Breast epithelium (tissue), 4 donors: ENCODE results near the gene RHBDF1. TPM values are rescaled to one million over a fixed set of nuclear protein-coding genes. Genes with fewer than 3 reads are reported as not detected.

Experiments used
- DNase-seq, 2 donors: peaks; one replicate each; pipeline ENCODE4 v3.0.0-alpha.2; 2019; ENCODE audit warnings: low spot score in 2 of 2
- H3K27ac ChIP-seq, 2 donors: fragments of 200-600 bp; sonication (generic) in 1 of 2; one replicate each; pipeline ENCODE4 v1.5.1; 2016 to 2019; ENCODE audit warnings: mild to moderate bottlenecking in 1 of 2
- H3K27me3 ChIP-seq, 2 donors: fragments of 200-600 bp; sonication (generic) in 1 of 2; one replicate each; pipeline versions ENCODE4 v1.5.1 to v1.6.0; 2017 to 2019; ENCODE audit warnings: control low read depth in 1 of 2, mild to moderate bottlenecking in 1 of 2
- H3K36me3 ChIP-seq: fragments of 200-600 bp; one replicate; pipeline ENCODE4 v1.5.1; 2019
- H3K4me1 ChIP-seq, 2 donors: fragments of 200-600 bp; sonication (generic); one replicate each; pipeline ENCODE4 v1.5.1; 2016 to 2019; ENCODE audit warnings: control low read depth in 1 of 2
- H3K4me3 ChIP-seq, 3 donors: fragments of 200-600 bp; sonication (generic); 1 replicate in 2 of 3; 2 replicates in 1 of 3; pipeline ENCODE4 v1.5.1; 2016 to 2019; ENCODE audit warnings: mild to moderate bottlenecking in 3 of 3, moderate library complexity in 2 of 3
- H3K9me3 ChIP-seq, 2 donors: fragments of 200-600 bp; sonication (generic) in 1 of 2; one replicate each; pipeline ENCODE4 v1.5.1; 2016 to 2019; ENCODE audit warnings: control low read depth in 1 of 2
- POLR2A ChIP-seq: fragments of 450-650 bp; IDR thresholded peaks from one replicate; pipeline ENCODE4 v1.6.1; 2016; ENCODE audit warnings: antibody characterized with exemption, mild to moderate bottlenecking, moderate library complexity
- POLR2AphosphoS5 ChIP-seq, 3 donors: sonication (generic); formaldehyde crosslinking; IDR thresholded peaks; one replicate each; pipeline ENCODE4 v1.6.1; 2017; ENCODE audit warnings: antibody characterized with exemption in 3 of 3
- intact Hi-C: fragments of 100-400 bp; cut with DNase I; formaldehyde crosslinking; loops from one replicate; pipeline ENCODE4 v1.15.1; 2023; ENCODE audit warnings: low total_unique reads
- total RNA-seq, 3 donors: library from RNA; depleted of rRNA; stranded (reverse); fragments of >200 nt; gene quantifications; one replicate each; pipeline ENCODE4 v1.1.0, GENCODE V29; 2016
- TF ChIP-seq, protein P1 (sequence below), 3 donors: fragments of 450-650 bp; IDR thresholded peaks; one replicate each; pipeline ENCODE4 v1.5.1; 2016 to 2017; ENCODE audit warnings: antibody characterized with exemption in 3 of 3, mild to moderate bottlenecking in 3 of 3, moderate library complexity in 3 of 3

Gene RHBDF1
- total RNA-seq, 3 donors from 2014 or later = 29.0 to 43.3 (median 42.6) TPM

DNA sequence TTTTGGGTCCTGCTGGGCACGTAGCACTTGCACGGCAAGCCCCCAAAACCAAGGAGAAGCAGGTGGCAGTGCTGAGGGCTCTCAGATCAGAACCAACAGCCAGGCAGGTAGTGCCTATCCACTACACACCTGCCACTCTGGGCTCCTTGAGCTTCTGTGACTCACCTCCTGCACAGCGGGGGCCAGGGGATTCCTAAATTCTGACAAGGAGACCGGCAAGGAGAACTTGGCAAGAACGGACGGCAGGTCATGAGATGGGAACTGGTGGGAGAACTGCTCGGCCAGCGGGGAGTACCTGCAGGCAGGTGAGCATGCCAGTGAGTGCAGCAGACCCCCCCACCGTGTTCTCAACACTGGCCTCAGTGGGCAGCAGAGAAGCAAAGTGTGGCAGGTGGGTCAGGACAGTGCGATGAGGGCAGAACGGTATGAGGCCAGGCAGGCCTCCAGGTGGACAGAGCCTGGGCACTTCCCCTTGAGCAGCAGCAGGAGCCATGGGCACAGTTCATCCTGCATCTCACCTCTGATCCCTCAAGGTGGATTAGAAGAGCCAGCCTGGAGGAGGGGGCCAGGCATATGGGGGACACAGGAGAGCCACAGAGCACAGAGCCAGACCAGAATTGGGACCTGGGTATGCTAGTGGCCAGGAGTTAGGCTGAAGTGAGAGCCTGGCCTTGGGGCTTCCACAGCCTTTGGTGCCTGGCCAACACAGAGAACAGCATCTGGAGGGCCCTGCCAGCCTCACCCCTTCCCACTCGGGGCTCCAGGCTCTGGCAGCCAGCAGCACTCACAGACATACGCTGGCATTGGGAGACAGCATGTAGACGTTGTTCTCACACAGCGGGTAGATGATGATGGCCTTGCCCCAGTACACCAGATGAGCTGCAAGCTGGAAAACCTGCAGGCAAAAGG lies 20.3 kb upstream of the RHBDF1 start:
- H3K27ac ChIP-seq = no peak overlapping the region
- TF ChIP-seq POLR2A = no peak
- TF ChIP-seq, protein P1, sequence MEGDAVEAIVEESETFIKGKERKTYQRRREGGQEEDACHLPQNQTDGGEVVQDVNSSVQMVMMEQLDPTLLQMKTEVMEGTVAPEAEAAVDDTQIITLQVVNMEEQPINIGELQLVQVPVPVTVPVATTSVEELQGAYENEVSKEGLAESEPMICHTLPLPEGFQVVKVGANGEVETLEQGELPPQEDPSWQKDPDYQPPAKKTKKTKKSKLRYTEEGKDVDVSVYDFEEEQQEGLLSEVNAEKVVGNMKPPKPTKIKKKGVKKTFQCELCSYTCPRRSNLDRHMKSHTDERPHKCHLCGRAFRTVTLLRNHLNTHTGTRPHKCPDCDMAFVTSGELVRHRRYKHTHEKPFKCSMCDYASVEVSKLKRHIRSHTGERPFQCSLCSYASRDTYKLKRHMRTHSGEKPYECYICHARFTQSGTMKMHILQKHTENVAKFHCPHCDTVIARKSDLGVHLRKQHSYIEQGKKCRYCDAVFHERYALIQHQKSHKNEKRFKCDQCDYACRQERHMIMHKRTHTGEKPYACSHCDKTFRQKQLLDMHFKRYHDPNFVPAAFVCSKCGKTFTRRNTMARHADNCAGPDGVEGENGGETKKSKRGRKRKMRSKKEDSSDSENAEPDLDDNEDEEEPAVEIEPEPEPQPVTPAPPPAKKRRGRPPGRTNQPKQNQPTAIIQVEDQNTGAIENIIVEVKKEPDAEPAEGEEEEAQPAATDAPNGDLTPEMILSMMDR (IDR thresholded peaks at IDR 0.05) = no peak
- TF ChIP-seq POLR2AphosphoS5 (IDR thresholded peaks at IDR 0.05) = no peak
- H3K4me3 ChIP-seq = no peak overlapping the region
- DNase-seq = no peak
- H3K9me3 ChIP-seq = no peaks in the 10 kb centered on the region
- H3K27me3 ChIP-seq = no peaks in the 10 kb centered on the region
- H3K36me3 ChIP-seq = no peaks in the 10 kb centered on the region
- intact Hi-C loops = no loop called here
- no peaks in the 10 kb centered on the region for H3K4me1 ChIP-seq

DNA sequence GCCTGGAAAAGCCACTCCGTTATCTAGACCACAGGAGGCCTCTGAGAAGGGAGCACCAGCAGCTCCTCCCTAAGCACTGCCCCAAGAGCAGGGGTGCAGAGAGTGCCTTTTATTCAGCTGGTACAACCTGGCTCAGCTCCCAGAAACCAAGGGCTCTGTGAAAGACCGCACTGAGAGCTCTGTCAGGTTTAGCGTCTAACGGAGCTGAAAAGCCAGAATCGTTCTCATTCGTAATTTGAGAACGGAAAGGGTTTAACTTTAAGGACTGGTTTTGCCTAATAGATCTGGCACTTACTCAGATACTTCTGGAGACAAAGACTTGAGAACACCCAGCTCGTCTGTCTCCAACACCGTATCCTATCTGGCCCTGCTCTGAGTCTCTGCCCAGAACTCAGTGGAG lies 19.1 kb upstream of the RHBDF1 start:
- Histone ChIP-seq H3K4me3 (no peak overlapping the region), H3K36me3 (no peaks in the 10 kb centered on the region), H3K27ac (no peak overlapping the region), H3K27me3 (no peaks in the 10 kb centered on the region), H3K9me3 (no peaks in the 10 kb centered on the region), H3K4me1 (no peaks in the 10 kb centered on the region)
- TF ChIP-seq POLR2AphosphoS5 (IDR thresholded peaks at IDR 0.05) = no peak
- TF ChIP-seq, protein P1 (IDR thresholded peaks at IDR 0.05) = no peak
- TF ChIP-seq POLR2A = no peak
- no peak for DNase-seq
- intact Hi-C loops = no loop called here

DNA sequence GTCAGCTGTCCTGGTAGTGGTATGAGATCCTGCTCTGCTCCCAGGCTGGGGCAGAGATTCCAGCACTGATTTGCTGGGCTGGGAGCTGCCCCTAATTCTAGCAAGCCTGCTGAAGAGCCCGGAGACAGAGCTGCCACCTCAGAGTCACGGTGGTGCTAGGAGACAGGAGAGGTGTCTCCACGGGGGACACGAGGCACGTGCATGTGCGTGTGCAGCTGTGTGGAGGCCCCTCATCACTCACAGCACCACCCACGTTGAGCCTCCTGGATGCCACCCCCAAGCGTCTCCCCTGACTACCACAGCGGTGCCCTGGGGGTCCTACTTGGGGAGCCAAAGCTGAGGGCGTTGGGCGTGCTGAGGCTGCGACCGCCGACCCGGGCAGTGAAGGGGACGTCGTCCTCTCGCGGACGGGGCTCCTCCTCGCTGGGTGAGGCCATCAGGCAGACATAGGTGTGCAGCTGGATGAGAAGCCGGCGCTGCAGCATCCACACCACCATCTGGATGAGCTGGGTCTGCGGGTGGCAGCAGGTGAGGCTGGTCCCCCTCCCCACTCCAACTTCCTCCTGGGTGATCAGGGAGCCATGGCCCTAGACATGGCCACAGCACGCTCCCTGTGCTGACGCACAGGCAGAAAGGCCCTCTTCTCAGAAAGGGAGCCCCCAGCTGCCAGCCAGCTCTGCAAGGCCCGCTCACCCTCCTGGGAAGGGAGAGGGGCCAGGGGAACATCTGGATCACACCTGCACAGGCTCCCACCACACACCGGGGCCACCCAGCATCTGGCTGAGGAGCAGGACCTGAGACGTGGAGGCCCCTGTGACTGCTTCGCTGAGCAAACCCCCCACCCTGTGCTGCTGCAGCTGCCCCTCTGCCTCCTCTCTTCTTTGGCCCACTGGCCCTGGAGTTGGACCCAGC lies 17.2 kb upstream of the RHBDF1 start:
- no peak for DNase-seq
- H3K27ac ChIP-seq = no peak overlapping the region
- H3K9me3 ChIP-seq = no peaks in the 10 kb centered on the region
- H3K4me3 ChIP-seq = no peak overlapping the region
- peaks cover 0 to 10% of the 10 kb centered on the region in 2 donors for H3K4me1 ChIP-seq
- no peaks in the 10 kb centered on the region for H3K27me3 ChIP-seq
- H3K36me3 ChIP-seq = no peaks in the 10 kb centered on the region
- intact Hi-C loops = no loop called here
- TF ChIP-seq, protein P1 (IDR thresholded peaks at IDR 0.05) = no peak
- no peak for TF ChIP-seq POLR2AphosphoS5 (IDR thresholded peaks at IDR 0.05)
- no peak for TF ChIP-seq POLR2A

DNA sequence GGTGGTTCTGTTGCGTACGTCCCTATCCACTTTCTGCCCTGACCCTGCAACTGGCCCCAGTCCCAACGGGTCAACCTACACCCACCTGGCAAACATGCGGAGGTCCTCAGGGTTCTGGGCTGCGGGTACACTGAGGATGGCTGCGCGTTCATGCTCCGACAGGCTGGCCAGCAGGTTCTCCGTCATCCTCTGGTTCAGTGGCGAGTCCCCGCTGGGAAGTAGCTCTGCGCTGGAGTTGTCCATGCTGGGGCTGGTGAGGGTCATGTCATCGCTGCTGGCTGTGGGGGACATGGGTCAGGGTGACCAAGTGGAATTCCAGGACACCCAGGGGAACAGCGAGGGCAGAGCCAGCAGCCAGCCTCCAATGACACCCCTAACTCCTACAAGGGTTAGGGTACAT lies 16.2 kb upstream of the RHBDF1 start:
- Histone ChIP-seq H3K36me3 (no peaks in the 10 kb centered on the region), H3K4me3 (no peak overlapping the region), H3K4me1 (peaks cover 7 to 10% of the 10 kb centered on the region in 2 donors), H3K9me3 (no peaks in the 10 kb centered on the region), H3K27me3 (no peaks in the 10 kb centered on the region), H3K27ac (no peak overlapping the region)
- intact Hi-C loops = no loop called here
- TF ChIP-seq POLR2A = no peak
- TF ChIP-seq, protein P1 (IDR thresholded peaks at IDR 0.05) = no peak
- TF ChIP-seq POLR2AphosphoS5 (IDR thresholded peaks at IDR 0.05) = no peak
- no peak for DNase-seq
